NB4 (cell line): ENCODE results near the gene NINJ1.

Experiments
- DNase-seq: peaks from one replicate; pipeline ENCODE4 v3.0.0; 2010; ENCODE audit warnings: low read depth
- H3K4me3 ChIP-seq: one replicate; pipeline ENCODE4 v1.5.1; 2011; ENCODE audit warnings: mild to moderate bottlenecking, low read depth, low read length, moderate library complexity
- CTCF ChIP-seq: IDR thresholded peaks from one replicate; pipeline ENCODE4 v1.5.1; 2012; ENCODE audit warnings: low read depth, low read length
- MAX ChIP-seq: IDR thresholded peaks from 2 replicates; pipeline ENCODE4 v1.6.1; 2011; ENCODE audit warnings: low read depth, low read length
- MYC ChIP-seq: IDR thresholded peaks from 2 replicates; pipeline ENCODE4 v1.6.1; 2011; ENCODE audit warnings: low read depth, low read length
- POLR2A ChIP-seq: IDR thresholded peaks from 2 replicates; pipeline ENCODE4 v1.6.1; 2011; ENCODE audit warnings: mild to moderate bottlenecking; ENCODE audit not compliant: insufficient read length; ENCODE audit errors: extremely low read depth

The NINJ1 gene

GRCh38 chr9:93112116-93112863, 21.8 kb downstream of the NINJ1 start:
- TF ChIP-seq POLR2A (no peak), MYC (no peak), MAX (no peak), CTCF (no peak)
- no peak for DNase-seq

GRCh38 chr9:93111371-93112115, 22.5 kb downstream of the NINJ1 start:
- TF ChIP-seq MYC = no peak
- no peak overlapping the region for H3K4me3 ChIP-seq
- peak; percentile 79 for DNase-seq

More at GRCh38 chr9:93112116-93112863, 21.8 kb downstream of the NINJ1 start:
- no peak overlapping the region for H3K4me3 ChIP-seq

- H3K4me3 ChIP-seq = no peak overlapping the region
- TF ChIP-seq MAX = no peak
- no peak for TF ChIP-seq POLR2A
- TF ChIP-seq CTCF = no peak
- TF ChIP-seq MYC = no peak
- no peak for DNase-seq
These were observed 23.1 kb downstream of the NINJ1 start for GRCh38 chr9:93111001-93111370.

GRCh38 chr9:93110311-93110855, 23.7 kb downstream of the NINJ1 start:
- peak; percentile 5 for DNase-seq
- TF ChIP-seq MAX (no peak), POLR2A (no peak)

GRCh38 chr9:93108291-93109041, 25.6 kb downstream of the NINJ1 start:
- H3K4me3 ChIP-seq = no peak overlapping the region
- TF ChIP-seq CTCF (no peak), POLR2A (no peak), MYC (no peak), MAX (no peak)
- no peak for DNase-seq

More at GRCh38 chr9:93110311-93110855, 23.7 kb downstream of the NINJ1 start:
- no peak overlapping the region for H3K4me3 ChIP-seq

- no peak overlapping the region for H3K4me3 ChIP-seq
- no peak for DNase-seq
- TF ChIP-seq MAX (no peak), POLR2A (no peak), MYC (no peak), CTCF (no peak)
These were observed 26.3 kb downstream of the NINJ1 start for GRCh38 chr9:93107825-93108161.
